Kidney (tissue), 14 donors: ENCODE data around the gene PRKACA. TPM values are rescaled to one million over a fixed set of nuclear protein-coding genes. Genes with fewer than 3 reads are reported as not detected.

Experiments used
- DNase-seq, 5 donors: peaks; one replicate each; pipeline ENCODE4 v3.0.0-alpha.2; 2013 to 2020
- FAIRE-seq: peaks from 2 replicates; lab custom pipeline; 2012; peaks lifted over from hg19 to GRCh38; lab: Jason Lieb, UNC
- H3K27ac ChIP-seq, 2 donors: one replicate each; pipeline ENCODE4 v1.7.0; 2013; ENCODE audit warnings: low read depth in 2 of 2, low read length in 2 of 2, inconsistent platforms in 1 of 2
- H3K27me3 ChIP-seq: one replicate; pipeline ENCODE4 v1.7.1; 2013; ENCODE audit warnings: low read length, inconsistent platforms; ENCODE audit not compliant: control insufficient read depth, insufficient read depth
- H3K36me3 ChIP-seq, 3 donors: one replicate each; pipeline versions ENCODE4 v1.7.0 to v1.7.1; 2013; ENCODE audit warnings: low read length in 3 of 3, control low read depth in 1 of 3, inconsistent platforms in 1 of 3; ENCODE audit not compliant: insufficient read depth in 3 of 3, control insufficient read depth in 2 of 3
- H3K4me1 ChIP-seq, 3 donors: one replicate each; pipeline versions ENCODE4 v1.7.0 to v1.7.1; 2013; ENCODE audit warnings: low read length in 3 of 3, inconsistent platforms in 1 of 3, low read depth in 1 of 3; ENCODE audit not compliant: control insufficient read depth in 2 of 3, insufficient read depth in 2 of 3
- H3K4me3 ChIP-seq, 3 donors: one replicate each; pipeline versions ENCODE4 v1.7.0 to v1.8.1; 2013; ENCODE audit warnings: low read length in 3 of 3, control low read depth in 1 of 3, inconsistent platforms in 1 of 3
- H3K9ac ChIP-seq, 3 donors: one replicate each; pipeline versions ENCODE4 v1.7.0 to v1.7.1; 2013; ENCODE audit warnings: low read length in 3 of 3, control low read depth in 1 of 3, inconsistent platforms in 1 of 3
- H3K9me3 ChIP-seq, 3 donors: one replicate each; pipeline versions ENCODE4 v1.7.0 to v1.7.1; 2013; ENCODE audit warnings: low read length in 3 of 3, control low read depth in 1 of 3, inconsistent platforms in 1 of 3; ENCODE audit not compliant: control insufficient read depth in 2 of 3, insufficient read depth in 1 of 3
- intact Hi-C: fragments of 100-400 bp; cut with DNase I; formaldehyde crosslinking; loops from one replicate; pipeline ENCODE4 v1.11.1; 2022
- polyA plus RNA-seq: library from polyadenylated mRNA; stranded (reverse); fragments of 350-450 nt; fragmentation: Illumina TruSeq; extraction: RNeasy Lipid Tissue Mini Kit (QIAGEN cat#74804); gene quantifications from one replicate; pipeline ENCODE4 v1.2.3, GENCODE V29; 2014; ENCODE audit warnings: low read depth, low replicate concordance; ENCODE audit not compliant: insufficient read depth
- total RNA-seq: library from RNA; stranded (reverse); fragmentation: NEBNext Ultra II Directional; extraction: Animal tissue kit (Norgen Biotek cat#: 25700); gene quantifications from one replicate; pipeline ENCODE4 v1.2.1, GENCODE V29; 2021
- TF ChIP-seq, protein P1 (sequence below): IDR thresholded peaks from 3 replicates; pipeline ENCODE4 v1.5.1; 2012; ENCODE audit warnings: mild to moderate bottlenecking, moderate library complexity, borderline replicate concordance; ENCODE audit not compliant: insufficient read depth; ENCODE audit errors: extremely low read depth
- donor health status: control.
- donor health status: control.
- donor health status: control.
- donor health status: control.
- donor health status: control.
- donor health status: DM: yes; HTN: yes; CAD: no.
- donor health status: Normal renal cell carcinoma (clear cell type).

The PRKACA gene
- total and polyA plus RNA-seq, 2 donors from 2014 or later = 51.4 to 92.3 TPM

GRCh38 chr19:14139944-14140343 lies 22.4 kb upstream of the PRKACA start:
- H3K27me3 ChIP-seq = no peaks in the 10 kb centered on the region
- DNase-seq = no peak
- FAIRE-seq = no peak
- no peak overlapping the region for H3K9ac ChIP-seq
- H3K9me3 ChIP-seq = no peaks in the 10 kb centered on the region
- no peak overlapping the region for H3K27ac ChIP-seq
- peaks cover 0 to 6% (median 0%) of the 10 kb centered on the region in 3 donors for H3K4me1 ChIP-seq
- no peaks in the 10 kb centered on the region for H3K36me3 ChIP-seq
- H3K4me3 ChIP-seq = no peak overlapping the region
- TF ChIP-seq, protein P1, sequence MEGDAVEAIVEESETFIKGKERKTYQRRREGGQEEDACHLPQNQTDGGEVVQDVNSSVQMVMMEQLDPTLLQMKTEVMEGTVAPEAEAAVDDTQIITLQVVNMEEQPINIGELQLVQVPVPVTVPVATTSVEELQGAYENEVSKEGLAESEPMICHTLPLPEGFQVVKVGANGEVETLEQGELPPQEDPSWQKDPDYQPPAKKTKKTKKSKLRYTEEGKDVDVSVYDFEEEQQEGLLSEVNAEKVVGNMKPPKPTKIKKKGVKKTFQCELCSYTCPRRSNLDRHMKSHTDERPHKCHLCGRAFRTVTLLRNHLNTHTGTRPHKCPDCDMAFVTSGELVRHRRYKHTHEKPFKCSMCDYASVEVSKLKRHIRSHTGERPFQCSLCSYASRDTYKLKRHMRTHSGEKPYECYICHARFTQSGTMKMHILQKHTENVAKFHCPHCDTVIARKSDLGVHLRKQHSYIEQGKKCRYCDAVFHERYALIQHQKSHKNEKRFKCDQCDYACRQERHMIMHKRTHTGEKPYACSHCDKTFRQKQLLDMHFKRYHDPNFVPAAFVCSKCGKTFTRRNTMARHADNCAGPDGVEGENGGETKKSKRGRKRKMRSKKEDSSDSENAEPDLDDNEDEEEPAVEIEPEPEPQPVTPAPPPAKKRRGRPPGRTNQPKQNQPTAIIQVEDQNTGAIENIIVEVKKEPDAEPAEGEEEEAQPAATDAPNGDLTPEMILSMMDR = no peak
- intact Hi-C loops = no loop called here

- H3K27ac ChIP-seq = no peak overlapping the region
Observed at GRCh38 chr19:14138576-14139265, 21.2 kb upstream of the PRKACA start.

DNA sequence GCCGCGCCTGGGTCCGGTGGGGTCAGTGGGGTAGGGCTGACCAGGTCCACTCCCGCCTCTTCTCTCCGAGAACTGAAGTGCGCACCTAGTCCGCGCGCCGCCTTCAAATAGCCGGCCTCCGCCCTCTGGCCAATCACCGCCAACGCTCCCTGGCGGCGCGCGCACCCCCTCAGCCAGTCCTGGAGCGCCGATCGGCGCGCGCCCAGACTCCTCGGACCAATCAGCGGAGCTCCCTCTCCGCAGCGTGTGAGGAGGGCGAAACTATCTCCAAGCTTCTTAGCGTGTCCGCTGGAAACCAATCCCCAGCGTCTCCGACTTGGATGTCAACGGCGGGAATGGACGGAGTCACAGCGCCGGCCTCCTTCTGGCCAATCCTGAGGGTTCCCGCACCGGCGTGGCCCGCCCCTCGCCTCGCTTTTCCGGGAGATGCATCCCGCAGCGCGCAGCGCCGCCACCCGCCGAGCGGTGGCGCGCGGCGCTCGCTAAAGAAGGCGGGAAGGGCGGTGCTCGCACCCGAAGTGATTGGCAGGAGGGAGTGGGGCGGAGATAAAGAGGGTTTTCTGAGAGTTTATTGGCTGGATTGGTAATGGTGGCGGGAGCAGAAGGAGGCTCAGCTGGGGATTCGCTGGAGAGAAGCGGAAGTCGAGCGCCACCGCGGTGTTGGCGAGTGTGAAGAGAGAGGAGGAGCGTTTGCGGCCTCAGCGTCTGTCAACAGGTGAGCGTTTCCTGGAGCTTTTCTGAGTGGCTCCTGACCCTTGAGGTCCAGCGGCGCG lies 19.1 kb upstream of the PRKACA start, which contains the start of gene ASF1B:
Gene ASF1B (minus strand): TSS at position 81 of the 773 bp plus-strand sequence. CDS start 133 bp downstream, outside the sequence.
- Histone ChIP-seq H3K4me3 (peak within 1 kb of the TSS; percentile 50 to 76 (median 64)), H3K9me3 (no peaks in the 10 kb centered on the region), H3K27ac (peak within 1 kb of the TSS; percentile 86 to 89), H3K36me3 (no peaks in the 10 kb centered on the region), H3K9ac (peak within 1 kb of the TSS; percentile 24 to 80 (median 57)), H3K4me1 (peaks cover 0 to 6% (median 0%) of the 10 kb centered on the region in 3 donors), H3K27me3 (no peaks in the 10 kb centered on the region)
- DNase-seq = peak; percentile 99 to 100 (median 100)
- intact Hi-C loops = no loop called here
- TF ChIP-seq, protein P1 = peak; percentile 91
- peak; percentile 93 for FAIRE-seq

More at GRCh38 chr19:14138576-14139265, 21.2 kb upstream of the PRKACA start:
- Histone ChIP-seq H3K4me3 (no peak overlapping the region), H3K27me3 (no peaks in the 10 kb centered on the region), H3K36me3 (no peaks in the 10 kb centered on the region), H3K9ac (no peak overlapping the region), H3K9me3 (no peaks in the 10 kb centered on the region), H3K4me1 (peaks cover 0 to 6% (median 0%) of the 10 kb centered on the region in 3 donors)
- intact Hi-C loops = no loop called here
- DNase-seq = no peak
- FAIRE-seq = no peak
- TF ChIP-seq, protein P1 = no peak
